Gastrocnemius medialis (tissue), 4 donors: ENCODE data around the gene RABL6.
A peak's percentile ranks its signal among the peaks of the same experiment; 100 is the strongest.

Experiments
- CTCF ChIP-seq, 5 experiments: fragments of 450-650 bp in 3 of 5; fragments of 200-600 bp in 2 of 5; sonication (generic) in 2 of 5; IDR thresholded peaks in 4 of 5; conservative IDR thresholded peaks in 1 of 5; 1 replicate in 4 of 5; 2 replicates in 1 of 5; pipeline ENCODE4 v1.5.1; 2016 to 2019; ENCODE audit warnings: antibody characterized with exemption in 5 of 5, mild to moderate bottlenecking in 3 of 5, moderate library complexity in 3 of 5
- POLR2A ChIP-seq, 2 donors: fragments of 450-650 bp; IDR thresholded peaks; one replicate each; pipeline ENCODE4 v1.6.1; 2017; ENCODE audit warnings: antibody characterized with exemption in 2 of 2, mild to moderate bottlenecking in 2 of 2, moderate library complexity in 2 of 2

DNA sequence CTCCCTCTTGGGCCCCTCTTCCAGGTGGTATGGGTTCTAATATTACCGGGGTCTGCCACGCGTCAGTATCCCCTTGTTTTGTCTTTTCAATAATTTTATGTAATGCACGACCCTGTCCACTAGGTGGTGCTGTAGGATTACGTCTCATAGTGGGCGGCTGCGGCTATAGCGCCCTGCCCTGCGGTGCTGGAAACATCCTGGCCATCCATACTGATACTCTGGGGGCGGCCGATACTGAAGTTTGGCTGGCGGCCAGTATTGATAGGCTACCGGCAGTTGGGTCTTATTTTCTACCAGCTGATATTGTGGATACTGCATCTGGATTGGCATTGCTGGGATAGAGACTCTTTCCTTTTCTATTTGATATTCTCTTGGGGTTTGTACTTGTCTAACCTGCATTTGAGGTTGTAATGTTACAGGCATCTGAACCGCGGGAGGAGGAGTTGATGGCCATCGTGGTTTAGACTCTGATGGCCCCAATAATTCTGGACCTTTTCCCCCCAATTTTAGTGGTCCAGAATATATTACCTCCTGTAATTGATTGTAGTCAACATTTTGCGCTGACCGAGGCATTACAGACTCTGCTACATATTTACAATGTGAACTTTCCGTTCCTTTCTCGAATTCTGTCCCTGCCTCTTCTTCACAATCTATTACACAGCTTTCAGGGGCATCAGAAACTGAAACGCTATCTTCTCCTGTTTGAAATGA is 19.9 kb upstream of the RABL6 start:
- TF ChIP-seq CTCF (IDR thresholded peaks at IDR 0.05 in 4 of 5, conservative IDR thresholded peaks at IDR 0.05 in 1 of 5) (peak; percentile 76 to 93 (median 91)), POLR2A (IDR thresholded peaks at IDR 0.05) (no peak)
